Fibroblast of mammary gland (primary cell): Measurements from ENCODE around the gene EXPH5.
"Not testable (repeated sequence)": the region's sequence is repeated elsewhere in the genome, so short reads cannot be mapped to it uniquely, and the experiment has no call there.

ENCODE experiments used
- DNase-seq: peaks from one replicate; pipeline ENCODE4 v3.0.0-alpha.2; 2010; ENCODE audit warnings: low read depth
- H3K4me3 ChIP-seq: 2 replicates; pipeline ENCODE4 v1.5.1; 2011; ENCODE audit warnings: low read depth, mild to moderate bottlenecking, low read length, moderate library complexity; ENCODE audit not compliant: control insufficient read depth
- CTCF ChIP-seq: conservative IDR thresholded peaks from 2 replicates; pipeline ENCODE4 v1.5.1; 2011; ENCODE audit warnings: low read depth, low read length, inconsistent platforms; ENCODE audit not compliant: control insufficient read depth, insufficient read depth

The EXPH5 gene

GRCh38 chr11:108591893-108592292 lies 1.7 kb downstream of the EXPH5 start:
- no peak for DNase-seq
- TF ChIP-seq CTCF = no peak
- H3K4me3 ChIP-seq = no peak overlapping the region

- TF ChIP-seq CTCF = no peak
- H3K4me3 ChIP-seq = no peak overlapping the region
- DNase-seq = no peak
These were observed 4.4 kb downstream of the EXPH5 start for GRCh38 chr11:108589136-108589535.

DNA sequence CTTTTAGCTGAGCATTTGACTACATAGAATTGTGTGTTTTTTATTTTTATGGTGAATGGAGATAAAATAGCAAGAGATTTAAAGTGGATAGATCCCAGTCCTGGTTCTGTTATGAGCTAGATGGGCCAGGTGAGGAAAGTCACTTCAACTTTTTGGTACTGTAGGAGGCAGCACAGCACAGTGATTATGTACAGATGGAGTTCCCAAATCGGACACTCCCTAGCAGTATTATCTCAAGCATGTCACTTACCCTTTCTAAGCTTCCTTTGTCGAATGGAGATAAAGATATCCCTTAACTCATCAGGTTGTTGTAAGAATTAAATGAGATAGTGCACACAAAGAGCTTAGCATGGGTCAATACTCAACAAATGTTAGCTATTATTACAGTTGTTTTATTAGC lies 5.3 kb downstream of the EXPH5 start:
- no peak for TF ChIP-seq CTCF
- DNase-seq = no peak
- no peak overlapping the region for H3K4me3 ChIP-seq

GRCh38 chr11:108587109-108587508 lies 6.5 kb downstream of the EXPH5 start:
- no peak for DNase-seq
- no peak overlapping the region for H3K4me3 ChIP-seq
- TF ChIP-seq CTCF = no peak

DNA sequence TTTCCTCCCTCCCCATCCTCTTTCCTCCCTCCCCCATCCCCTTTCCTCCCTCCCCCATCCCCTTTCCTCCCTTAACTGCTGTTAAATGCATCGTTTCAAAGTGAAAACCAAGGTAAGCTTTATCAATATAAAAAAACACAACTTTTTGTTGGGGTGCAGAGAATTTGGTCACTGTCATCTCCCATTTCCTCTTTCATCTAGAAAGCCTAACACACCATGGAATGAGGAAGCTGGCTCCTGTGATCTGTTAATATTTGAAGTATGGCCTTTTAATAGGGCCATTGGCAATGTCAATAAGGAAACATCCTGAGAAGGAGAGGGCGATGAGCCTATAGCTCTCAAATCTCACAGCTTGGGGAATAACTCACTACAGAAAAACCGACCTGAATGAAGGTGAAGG lies 7.0 kb downstream of the EXPH5 start:
- no peak overlapping the region for H3K4me3 ChIP-seq
- TF ChIP-seq CTCF = no peak
- no peak for DNase-seq

- H3K4me3 ChIP-seq, DNase-seq: not testable (repeated sequence)
These were observed 7.4 kb downstream of the EXPH5 start for GRCh38 chr11:108586185-108586584.

DNA sequence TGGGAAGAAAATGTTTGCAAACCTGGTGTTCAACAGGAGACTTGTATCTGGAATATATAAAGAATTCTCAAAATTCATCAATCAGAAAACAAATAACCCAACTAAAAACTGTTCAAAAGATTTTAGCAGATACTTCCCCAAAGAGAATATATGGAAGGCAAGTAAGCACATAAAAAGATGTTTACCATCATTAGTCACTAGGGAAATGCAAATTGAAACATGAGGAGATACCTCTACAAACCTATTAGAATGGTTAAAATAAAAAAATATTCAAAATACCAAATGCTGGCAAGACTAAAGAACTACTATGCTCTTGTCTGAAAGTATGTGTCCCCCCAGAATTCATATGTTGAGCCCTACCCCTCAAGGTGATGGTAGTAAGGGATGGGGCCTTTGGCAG lies 8.6 kb downstream of the EXPH5 start:
- TF ChIP-seq CTCF = no peak
- DNase-seq = no peak
- H3K4me3 ChIP-seq = no peak overlapping the region
